Measurements from ENCODE around the gene CBFA2T2. TPM values are rescaled to one million over a fixed set of nuclear protein-coding genes. Genes with fewer than 3 reads are reported as not detected.

Gene CBFA2T2
- total and polyA plus RNA-seq, 2 experiments from 2014 or later: 29.2 to 33.1 TPM

DNA sequence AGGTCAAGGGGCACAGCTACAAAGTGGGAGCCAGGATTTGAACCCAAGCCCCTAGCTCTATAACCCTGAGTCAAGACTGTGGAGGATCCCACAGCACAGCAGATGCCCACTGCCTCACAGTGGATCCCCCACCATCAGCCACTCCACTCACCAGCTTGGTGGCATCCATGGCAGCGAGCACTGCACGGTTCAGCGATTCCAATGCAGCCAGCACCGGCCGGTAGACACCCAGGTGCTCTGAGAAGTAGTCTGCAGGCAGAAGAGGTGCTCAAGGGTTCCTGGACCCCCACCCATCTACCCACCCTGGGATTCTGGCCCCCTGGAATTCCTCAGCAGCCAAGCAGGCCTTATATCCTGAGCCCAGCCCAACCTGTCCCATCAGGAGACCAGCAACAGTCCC lies 179.3 kb downstream of the CBFA2T2 start:
- WGBS (ENCODE audit: low lambda C conversion rate, missing lambda C conversion rate): 85% methylated on average over 5 of the region's 5 CpGs
- no peak overlapping the region for H2AFZ ChIP-seq
- no peaks in the 10 kb centered on the region for H3K9me2 ChIP-seq (replicated peaks; ENCODE audit: insufficient read depth)
- no peaks in the 10 kb centered on the region for H3K27me3 ChIP-seq
- TF ChIP-seq, protein P1, sequence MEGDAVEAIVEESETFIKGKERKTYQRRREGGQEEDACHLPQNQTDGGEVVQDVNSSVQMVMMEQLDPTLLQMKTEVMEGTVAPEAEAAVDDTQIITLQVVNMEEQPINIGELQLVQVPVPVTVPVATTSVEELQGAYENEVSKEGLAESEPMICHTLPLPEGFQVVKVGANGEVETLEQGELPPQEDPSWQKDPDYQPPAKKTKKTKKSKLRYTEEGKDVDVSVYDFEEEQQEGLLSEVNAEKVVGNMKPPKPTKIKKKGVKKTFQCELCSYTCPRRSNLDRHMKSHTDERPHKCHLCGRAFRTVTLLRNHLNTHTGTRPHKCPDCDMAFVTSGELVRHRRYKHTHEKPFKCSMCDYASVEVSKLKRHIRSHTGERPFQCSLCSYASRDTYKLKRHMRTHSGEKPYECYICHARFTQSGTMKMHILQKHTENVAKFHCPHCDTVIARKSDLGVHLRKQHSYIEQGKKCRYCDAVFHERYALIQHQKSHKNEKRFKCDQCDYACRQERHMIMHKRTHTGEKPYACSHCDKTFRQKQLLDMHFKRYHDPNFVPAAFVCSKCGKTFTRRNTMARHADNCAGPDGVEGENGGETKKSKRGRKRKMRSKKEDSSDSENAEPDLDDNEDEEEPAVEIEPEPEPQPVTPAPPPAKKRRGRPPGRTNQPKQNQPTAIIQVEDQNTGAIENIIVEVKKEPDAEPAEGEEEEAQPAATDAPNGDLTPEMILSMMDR (IDR thresholded peaks at IDR 0.05; ENCODE audit: poor library complexity): no peak
- TF ChIP-seq EZH2phosphoT487 (IDR thresholded peaks at IDR 0.05; ENCODE audit: low read depth, severe bottlenecking, unreplicated experiment): no peak
- TF ChIP-seq EZH2 (IDR thresholded peaks at IDR 0.05; ENCODE audit: borderline replicate concordance): no peak
- peaks cover 22% of the 10 kb centered on the region for H3K79me2 ChIP-seq
- DNase-seq (ENCODE audit: low spot score): no peak
- H3K4me1 ChIP-seq (ENCODE audit: insufficient read depth): peaks cover 19% of the 10 kb centered on the region
- no peaks in the 10 kb centered on the region for H4K20me1 ChIP-seq (ENCODE audit: insufficient read depth, poor library complexity, severe bottlenecking)
- no peak overlapping the region for H3K4me2 ChIP-seq
- H3K9me3 ChIP-seq (ENCODE audit: low read depth): no peaks in the 10 kb centered on the region
- no peaks in the 10 kb centered on the region for H3K36me3 ChIP-seq (replicated peaks; ENCODE audit: insufficient read depth, low read depth)
- H3K4me3 ChIP-seq: no peak overlapping the region
- no peak overlapping the region for H3K27ac ChIP-seq

DNA sequence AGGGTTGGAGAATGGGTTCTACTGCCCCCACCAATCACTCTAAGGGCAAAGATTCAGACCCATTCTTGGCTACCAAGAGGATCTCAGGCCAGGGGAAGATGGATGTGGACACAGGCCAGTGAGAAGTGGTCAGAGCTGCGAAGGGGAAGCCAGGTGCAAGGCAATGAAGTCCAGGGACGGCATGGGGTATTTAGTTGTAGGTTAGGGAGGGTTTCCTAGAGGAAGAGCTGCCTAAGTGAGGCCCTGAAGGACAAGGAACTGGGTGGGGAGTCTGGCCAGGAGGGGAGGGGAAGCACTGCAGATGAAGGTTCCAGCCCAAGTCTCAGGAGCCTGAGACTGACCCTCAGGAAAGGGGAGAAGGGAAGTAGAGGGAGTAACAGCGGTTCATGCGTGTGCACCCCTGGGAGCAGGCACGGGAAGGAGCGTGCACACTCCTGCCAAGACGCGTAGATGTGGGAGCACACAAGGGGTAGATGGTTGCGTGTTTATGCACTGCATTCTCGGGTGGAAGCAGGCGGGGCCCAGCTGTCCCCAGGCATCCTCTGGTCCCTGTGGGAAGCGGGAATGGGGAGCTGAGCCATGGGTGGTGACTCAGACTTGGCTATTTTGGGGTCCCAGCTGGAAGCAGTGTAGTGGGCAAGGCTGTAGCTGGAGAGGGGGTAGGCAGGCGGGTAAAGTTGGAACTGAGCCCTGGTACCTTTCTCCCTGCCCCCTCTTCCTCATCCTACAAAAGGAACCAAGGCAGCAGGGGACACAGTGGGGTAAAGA lies 180.2 kb downstream of the CBFA2T2 start:
- Histone ChIP-seq H3K4me1 (ENCODE audit: insufficient read depth) (peaks cover 22% of the 10 kb centered on the region), H4K20me1 (ENCODE audit: insufficient read depth, poor library complexity, severe bottlenecking) (no peaks in the 10 kb centered on the region), H3K79me2 (peaks cover 22% of the 10 kb centered on the region), H3K9me2 (replicated peaks; ENCODE audit: insufficient read depth) (no peaks in the 10 kb centered on the region), H3K4me2 (no peak overlapping the region), H2AFZ (no peak overlapping the region), H3K27me3 (no peaks in the 10 kb centered on the region), H3K4me3 (no peak overlapping the region), H3K36me3 (replicated peaks; ENCODE audit: insufficient read depth, low read depth) (no peaks in the 10 kb centered on the region), H3K27ac (no peak overlapping the region), H3K9me3 (ENCODE audit: low read depth) (no peaks in the 10 kb centered on the region)
- TF ChIP-seq, protein P1 (IDR thresholded peaks at IDR 0.05; ENCODE audit: poor library complexity): no peak
- TF ChIP-seq EZH2 (IDR thresholded peaks at IDR 0.05; ENCODE audit: borderline replicate concordance) (no peak), EZH2phosphoT487 (IDR thresholded peaks at IDR 0.05; ENCODE audit: low read depth, severe bottlenecking, unreplicated experiment) (no peak)
- WGBS (ENCODE audit: low lambda C conversion rate, missing lambda C conversion rate): 94% methylated on average over 13 of the region's 13 CpGs
- DNase-seq (ENCODE audit: low spot score): no peak

GRCh38 chr20:33670715-33671499 lies 181.0 kb downstream of the CBFA2T2 start:
- no peak overlapping the region for H3K4me2 ChIP-seq
- no peaks in the 10 kb centered on the region for H3K9me2 ChIP-seq (replicated peaks; ENCODE audit: insufficient read depth)
- no peak for TF ChIP-seq EZH2phosphoT487 (IDR thresholded peaks at IDR 0.05; ENCODE audit: low read depth, severe bottlenecking, unreplicated experiment)
- no peaks in the 10 kb centered on the region for H3K9me3 ChIP-seq (ENCODE audit: low read depth)
- peaks cover 22% of the 10 kb centered on the region for H3K79me2 ChIP-seq
- H3K4me3 ChIP-seq: no peak overlapping the region
- H3K27ac ChIP-seq: no peak overlapping the region
- no peaks in the 10 kb centered on the region for H3K27me3 ChIP-seq
- 88% methylated on average over 6 of the region's 6 CpGs for WGBS (ENCODE audit: low lambda C conversion rate, missing lambda C conversion rate)
- no peak overlapping the region for H2AFZ ChIP-seq
- peaks cover 30% of the 10 kb centered on the region for H3K4me1 ChIP-seq (ENCODE audit: insufficient read depth)
- no peak for DNase-seq (ENCODE audit: low spot score)
- no peaks in the 10 kb centered on the region for H4K20me1 ChIP-seq (ENCODE audit: insufficient read depth, poor library complexity, severe bottlenecking)
- no peaks in the 10 kb centered on the region for H3K36me3 ChIP-seq (replicated peaks; ENCODE audit: insufficient read depth, low read depth)

Data from hepatocyte (in vitro differentiated cells).